Panc1 (cell line): Measurements from ENCODE around the gene CFAP20DC. TPM values are rescaled to one million over a fixed set of nuclear protein-coding genes. Genes with fewer than 3 reads are reported as not detected.
"Not testable (repeated sequence)": the region's sequence is repeated elsewhere in the genome, so short reads cannot be mapped to it uniquely, and the experiment has no call there.

Source experiments
- ATAC-seq: fragments of 200-7000 bp; cut with Tn5 transposase; 2 replicates; pipeline ENCODE4 v1.9.1; 2020; ENCODE audit warnings: mild to moderate bottlenecking, moderate library complexity
- BruUV-seq: library from RNA; stranded (reverse); fragments of 400-500 nt; replicated peaks from 2 replicates; lab custom pipeline; 2021; lab: Mats Ljungman, UMichigan
- CTCF ChIA-PET: fragments of 300-600 bp; sonication (Branson Sonifier 250); formaldehyde crosslinking; loops from one replicate; lab custom pipeline; 2022; ENCODE audit warnings: antibody characterized with exemption; lab: Charles Lee
- POLR2A ChIA-PET: fragments of 300-600 bp; sonication (Branson Sonifier 250); formaldehyde crosslinking; loops from one replicate; lab custom pipeline; 2022; ENCODE audit warnings: antibody characterized with exemption; lab: Charles Lee
- DNase-seq: peaks from one replicate; pipeline ENCODE4 v3.0.0-alpha.2; 2010; ENCODE audit warnings: low read depth, low spot score
- H3K27ac ChIP-seq: 2 replicates; pipeline ENCODE4 v1.5.1; 2011; ENCODE audit warnings: mild to moderate bottlenecking, low read length, inconsistent platforms
- H3K27me3 ChIP-seq: fragments of 200-500 bp; sonication (Bioruptor generic); 2 replicates; pipeline ENCODE4 v1.6.0; 2014; ENCODE audit warnings: low read length, inconsistent platforms; ENCODE audit not compliant: control insufficient read depth, insufficient read depth
- H3K36me3 ChIP-seq: fragments of 200-500 bp; sonication (Bioruptor generic); 2 replicates; pipeline ENCODE4 v1.5.1; 2014; ENCODE audit warnings: inconsistent platforms, mild to moderate bottlenecking, low read length, moderate library complexity; ENCODE audit not compliant: control insufficient read depth, insufficient read depth
- H3K4me1 ChIP-seq: 2 replicates; pipeline ENCODE4 v1.5.1; 2011; ENCODE audit warnings: inconsistent platforms, mild to moderate bottlenecking, low read length, moderate library complexity; ENCODE audit not compliant: control insufficient read depth, insufficient read depth
- H3K4me3 ChIP-seq, 2 experiments: 2 replicates each; pipeline ENCODE4 v1.5.1; 2011 to 2012; ENCODE audit warnings: low read depth in 2 of 2, low read length in 2 of 2, mild to moderate bottlenecking in 2 of 2, inconsistent platforms in 1 of 2, moderate library complexity in 1 of 2
- H3K9me3 ChIP-seq: fragments of 200-500 bp; sonication (Bioruptor generic); 2 replicates; pipeline ENCODE4 v1.5.1; 2014; ENCODE audit warnings: low read depth, mild to moderate bottlenecking, inconsistent platforms, low read length, moderate library complexity; ENCODE audit not compliant: control insufficient read depth, insufficient read depth
- POLR2AphosphoS5 ChIP-seq: IDR thresholded peaks from 2 replicates; pipeline ENCODE4 v1.6.1; 2012; ENCODE audit warnings: mild to moderate bottlenecking, low read depth, low read length, moderate library complexity
- SIN3A ChIP-seq: IDR thresholded peaks from 2 replicates; pipeline ENCODE4 v1.6.1; 2012; ENCODE audit warnings: low read depth, mild to moderate bottlenecking, low read length, moderate library complexity, borderline replicate concordance; ENCODE audit not compliant: insufficient read depth
- TCF7L2 ChIP-seq: IDR thresholded peaks from 2 replicates; pipeline ENCODE4 v1.6.1; 2011; ENCODE audit warnings: mild to moderate bottlenecking, low read depth, low read length, inconsistent platforms
- in situ Hi-C: cut with HindIII; loops from 2 replicates; pipeline ENCODE4 v1.10.0; 2016; ENCODE audit warnings: low sequenced_read_pairs, low pct_unique_long_range_greater_than_20kb
- intact Hi-C: fragments of 100-400 bp; cut with micrococcal nuclease; formaldehyde crosslinking; loops from one replicate; pipeline ENCODE4 v1.10.0; 2022; ENCODE audit not compliant: unreplicated experiment
- total RNA-seq: library from RNA; stranded (reverse); gene quantifications from one replicate; pipeline ENCODE4 v1.2.1, GENCODE V29; 2021; ENCODE audit not compliant: unreplicated experiment
- TF ChIP-seq, protein P1 (sequence below), 2 experiments: IDR thresholded peaks; 2 replicates each; pipeline ENCODE4 v1.6.1; 2011 to 2012; ENCODE audit warnings: low read depth in 2 of 2, control low read depth in 1 of 2, low read length in 1 of 2, mild to moderate bottlenecking in 1 of 2, moderate library complexity in 1 of 2; ENCODE audit not compliant: insufficient read depth in 1 of 2
- TF ChIP-seq, protein P2 (sequence below): fragments of 450-650 bp; IDR thresholded peaks from 2 replicates; pipeline ENCODE4 v1.5.1; 2017; ENCODE audit warnings: mild to moderate bottlenecking

CFAP20DC gene
- total RNA-seq, 1 experiment from 2014 or later, result 4.0 TPM

DNA sequence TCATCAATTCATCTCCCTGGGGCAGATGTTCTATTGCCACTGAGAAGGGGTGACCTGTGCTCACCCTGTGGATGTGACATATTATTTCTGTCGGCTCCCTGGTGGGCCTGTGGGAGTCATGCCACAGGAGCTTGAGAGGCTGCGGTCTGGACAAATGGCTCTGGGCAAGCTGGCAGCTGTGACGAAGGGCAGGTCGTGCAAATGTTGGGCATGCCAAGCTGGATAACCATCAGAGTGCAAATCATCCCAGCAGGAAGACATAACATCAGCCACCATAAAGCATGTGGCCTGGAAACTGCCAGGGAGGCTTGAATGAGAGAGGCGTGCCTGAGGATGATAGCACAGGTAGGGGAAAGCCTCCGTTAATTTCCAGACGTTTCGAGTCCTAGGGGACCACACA, 338.0 kb downstream of the CFAP20DC start:
- Histone ChIP-seq H3K27me3 (no peaks in the 10 kb centered on the region), H3K27ac (no peak overlapping the region), H3K4me3 (no peak overlapping the region), H3K4me1 (no peaks in the 10 kb centered on the region), H3K36me3 (no peaks in the 10 kb centered on the region), H3K9me3 (no peaks in the 10 kb centered on the region)
- ATAC-seq (no peak), DNase-seq (no peak)
- intact Hi-C loops (no loop called here), in situ Hi-C loops (no loop called here)
- no TSS peak for BruUV-seq
- CTCF ChIA-PET, result no interaction called here
- POLR2A ChIA-PET, result no interaction called here
- no peak for TF ChIP-seq POLR2AphosphoS5
- TF ChIP-seq TCF7L2, result no peak
- TF ChIP-seq, protein P1, sequence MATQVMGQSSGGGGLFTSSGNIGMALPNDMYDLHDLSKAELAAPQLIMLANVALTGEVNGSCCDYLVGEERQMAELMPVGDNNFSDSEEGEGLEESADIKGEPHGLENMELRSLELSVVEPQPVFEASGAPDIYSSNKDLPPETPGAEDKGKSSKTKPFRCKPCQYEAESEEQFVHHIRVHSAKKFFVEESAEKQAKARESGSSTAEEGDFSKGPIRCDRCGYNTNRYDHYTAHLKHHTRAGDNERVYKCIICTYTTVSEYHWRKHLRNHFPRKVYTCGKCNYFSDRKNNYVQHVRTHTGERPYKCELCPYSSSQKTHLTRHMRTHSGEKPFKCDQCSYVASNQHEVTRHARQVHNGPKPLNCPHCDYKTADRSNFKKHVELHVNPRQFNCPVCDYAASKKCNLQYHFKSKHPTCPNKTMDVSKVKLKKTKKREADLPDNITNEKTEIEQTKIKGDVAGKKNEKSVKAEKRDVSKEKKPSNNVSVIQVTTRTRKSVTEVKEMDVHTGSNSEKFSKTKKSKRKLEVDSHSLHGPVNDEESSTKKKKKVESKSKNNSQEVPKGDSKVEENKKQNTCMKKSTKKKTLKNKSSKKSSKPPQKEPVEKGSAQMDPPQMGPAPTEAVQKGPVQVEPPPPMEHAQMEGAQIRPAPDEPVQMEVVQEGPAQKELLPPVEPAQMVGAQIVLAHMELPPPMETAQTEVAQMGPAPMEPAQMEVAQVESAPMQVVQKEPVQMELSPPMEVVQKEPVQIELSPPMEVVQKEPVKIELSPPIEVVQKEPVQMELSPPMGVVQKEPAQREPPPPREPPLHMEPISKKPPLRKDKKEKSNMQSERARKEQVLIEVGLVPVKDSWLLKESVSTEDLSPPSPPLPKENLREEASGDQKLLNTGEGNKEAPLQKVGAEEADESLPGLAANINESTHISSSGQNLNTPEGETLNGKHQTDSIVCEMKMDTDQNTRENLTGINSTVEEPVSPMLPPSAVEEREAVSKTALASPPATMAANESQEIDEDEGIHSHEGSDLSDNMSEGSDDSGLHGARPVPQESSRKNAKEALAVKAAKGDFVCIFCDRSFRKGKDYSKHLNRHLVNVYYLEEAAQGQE (IDR thresholded peaks at IDR 0.05; ENCODE audit: insufficient read depth in 1 of 2, low read depth in 2 of 2, low read length in 1 of 2), result no peak
- TF ChIP-seq, protein P2, sequence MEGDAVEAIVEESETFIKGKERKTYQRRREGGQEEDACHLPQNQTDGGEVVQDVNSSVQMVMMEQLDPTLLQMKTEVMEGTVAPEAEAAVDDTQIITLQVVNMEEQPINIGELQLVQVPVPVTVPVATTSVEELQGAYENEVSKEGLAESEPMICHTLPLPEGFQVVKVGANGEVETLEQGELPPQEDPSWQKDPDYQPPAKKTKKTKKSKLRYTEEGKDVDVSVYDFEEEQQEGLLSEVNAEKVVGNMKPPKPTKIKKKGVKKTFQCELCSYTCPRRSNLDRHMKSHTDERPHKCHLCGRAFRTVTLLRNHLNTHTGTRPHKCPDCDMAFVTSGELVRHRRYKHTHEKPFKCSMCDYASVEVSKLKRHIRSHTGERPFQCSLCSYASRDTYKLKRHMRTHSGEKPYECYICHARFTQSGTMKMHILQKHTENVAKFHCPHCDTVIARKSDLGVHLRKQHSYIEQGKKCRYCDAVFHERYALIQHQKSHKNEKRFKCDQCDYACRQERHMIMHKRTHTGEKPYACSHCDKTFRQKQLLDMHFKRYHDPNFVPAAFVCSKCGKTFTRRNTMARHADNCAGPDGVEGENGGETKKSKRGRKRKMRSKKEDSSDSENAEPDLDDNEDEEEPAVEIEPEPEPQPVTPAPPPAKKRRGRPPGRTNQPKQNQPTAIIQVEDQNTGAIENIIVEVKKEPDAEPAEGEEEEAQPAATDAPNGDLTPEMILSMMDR, result no peak
- no peak for TF ChIP-seq SIN3A

DNA sequence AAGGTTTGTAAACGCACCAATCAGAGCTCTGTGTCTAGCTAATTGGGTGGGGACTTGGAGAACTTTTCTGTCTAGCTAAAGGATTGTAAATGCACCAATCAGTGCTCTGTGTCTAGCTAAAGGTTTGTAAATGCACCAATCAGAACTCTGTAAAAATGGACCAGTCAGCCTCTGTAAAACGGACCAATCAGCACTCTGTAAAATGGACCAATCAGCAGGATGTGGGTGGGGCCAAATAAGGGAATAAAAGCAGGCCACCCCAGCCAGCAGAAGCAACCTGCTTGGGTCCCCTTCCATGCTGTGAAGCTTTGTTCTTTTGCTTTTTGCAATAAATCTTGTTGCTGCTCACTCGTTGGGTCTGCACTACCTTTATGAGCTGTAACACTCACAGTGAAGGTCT, 340.8 kb downstream of the CFAP20DC start:
- H3K4me3 ChIP-seq, H3K27ac ChIP-seq, DNase-seq, H3K36me3 ChIP-seq, BruUV-seq, in situ Hi-C loops, H3K27me3 ChIP-seq, H3K9me3 ChIP-seq, CTCF ChIA-PET, ATAC-seq, H3K4me1 ChIP-seq, POLR2A ChIA-PET, intact Hi-C loops: not testable (repeated sequence)

DNA sequence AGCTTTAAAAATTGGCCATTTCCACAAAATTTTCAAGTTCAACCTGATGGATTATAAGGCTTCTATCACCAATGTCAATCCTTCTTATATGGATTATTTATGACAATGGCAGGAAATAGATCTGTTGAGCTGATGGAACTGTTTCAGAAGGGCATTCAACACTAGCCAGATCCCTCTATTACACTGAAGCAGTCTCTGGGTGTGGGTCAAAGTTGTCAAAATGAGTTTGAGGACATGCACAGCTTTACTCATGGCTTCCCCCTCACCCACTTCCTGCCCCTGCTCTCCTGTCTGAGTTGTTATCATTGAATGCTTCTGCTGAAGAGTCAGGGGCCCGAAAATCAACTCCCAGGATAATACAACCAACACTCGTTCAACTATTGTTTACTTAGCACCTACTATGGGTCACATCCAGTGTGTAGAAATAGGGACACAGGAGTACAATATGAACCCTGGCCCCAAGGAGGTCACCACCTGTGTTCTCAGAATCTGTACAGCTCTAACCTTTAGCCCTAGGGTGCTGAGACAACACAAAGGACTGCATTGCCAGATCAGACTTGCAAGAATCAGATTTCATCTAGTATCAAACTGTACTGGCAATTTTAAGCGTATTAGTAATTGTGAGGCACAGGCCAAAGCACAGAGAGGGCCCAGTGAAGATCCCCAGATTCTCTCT, 341.6 kb downstream of the CFAP20DC start:
- no peak for DNase-seq
- in situ Hi-C loops, result no loop called here
- no peak for ATAC-seq
- POLR2A ChIA-PET, result no interaction called here
- intact Hi-C loops, result no loop called here
- TF ChIP-seq POLR2AphosphoS5 (no peak), SIN3A (no peak), TCF7L2 (no peak)
- TF ChIP-seq, protein P2, result no peak
- TF ChIP-seq, protein P1 (IDR thresholded peaks at IDR 0.05; ENCODE audit: insufficient read depth in 1 of 2, low read depth in 2 of 2, low read length in 1 of 2), result no peak
- no TSS peak for BruUV-seq
- CTCF ChIA-PET, result no interaction called here
- H3K4me1 ChIP-seq, result no peaks in the 10 kb centered on the region
- H3K36me3 ChIP-seq, result no peaks in the 10 kb centered on the region
- no peaks in the 10 kb centered on the region for H3K9me3 ChIP-seq
- H3K27ac ChIP-seq, result no peak overlapping the region
- H3K27me3 ChIP-seq, result no peaks in the 10 kb centered on the region
- H3K4me3 ChIP-seq, result no peak overlapping the region
